Heart left ventricle (tissue), 13 donors: ENCODE results near the gene NDRG4.

Source experiments
- POLR2A ChIP-seq, 2 donors: fragments of 450-650 bp; IDR thresholded peaks; one replicate each; pipeline ENCODE4 v1.6.1; 2017; ENCODE audit warnings: antibody characterized with exemption in 2 of 2, mild to moderate bottlenecking in 2 of 2, moderate library complexity in 2 of 2
- TF ChIP-seq, protein P1 (sequence below), 12 donors: fragments of 200-600 bp; sonication (generic) in 4 of 12; IDR thresholded peaks; one replicate each; pipeline versions ENCODE4 v1.5.0 to v1.8.0; 2018 to 2022; ENCODE audit warnings: antibody characterized with exemption in 12 of 12, mild to moderate bottlenecking in 5 of 12
- donor health status: ischemic (EF 13 %, LVEDD 7.1; RV severe dilation, severe dysfunction).
- donor health status: DM: no; HTN: yes; CAD: no.
- donor health status: DM: no; HTN: no; CAD: no.
- donor health status: ischemic (EF 25% LVEDD 6.9; RV normal size, moderate dysfunction).
- donor health status: ischemic (EF 25% LVEDD 5.7; RV mildly dilated, moderate dysfunction).
- donor health status: ischemic (EF 35%, LVEDD 5.7; RV mildly dilated, moderate dysfunction).
- donor health status: nonischemic (EF 11% LVEDD 7.7; RV severe dilation, severe dysfunction).
- donor health status: DM: yes; HTN: yes; CAD: no.
- donor health status: PGD.
- donor health status: ischemic (EF 29% LVEDD 5.4; RV normal size, mild dysfunction).
- donor health status: nonischemic (EF 23%, LVEDD 6.1; RV moderate dilation, normal function).

DNA sequence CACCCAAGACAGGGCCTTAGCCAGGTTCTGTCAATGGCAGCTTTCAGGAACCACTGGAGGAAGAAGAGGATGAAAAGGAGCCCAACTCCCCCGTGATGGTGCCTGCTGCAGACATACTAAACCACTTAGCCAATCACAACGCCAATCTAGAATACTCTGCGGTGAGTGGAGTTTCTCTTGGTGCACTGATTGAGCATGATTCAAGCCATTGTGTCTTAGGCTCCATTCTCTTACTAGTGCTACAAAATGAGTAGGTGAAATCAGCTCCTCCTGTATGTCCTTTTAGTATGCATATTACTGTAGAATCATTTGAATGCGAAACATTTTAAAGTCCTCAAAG, 16.8 kb downstream of the NDRG4 start:
- TF ChIP-seq, protein P1, sequence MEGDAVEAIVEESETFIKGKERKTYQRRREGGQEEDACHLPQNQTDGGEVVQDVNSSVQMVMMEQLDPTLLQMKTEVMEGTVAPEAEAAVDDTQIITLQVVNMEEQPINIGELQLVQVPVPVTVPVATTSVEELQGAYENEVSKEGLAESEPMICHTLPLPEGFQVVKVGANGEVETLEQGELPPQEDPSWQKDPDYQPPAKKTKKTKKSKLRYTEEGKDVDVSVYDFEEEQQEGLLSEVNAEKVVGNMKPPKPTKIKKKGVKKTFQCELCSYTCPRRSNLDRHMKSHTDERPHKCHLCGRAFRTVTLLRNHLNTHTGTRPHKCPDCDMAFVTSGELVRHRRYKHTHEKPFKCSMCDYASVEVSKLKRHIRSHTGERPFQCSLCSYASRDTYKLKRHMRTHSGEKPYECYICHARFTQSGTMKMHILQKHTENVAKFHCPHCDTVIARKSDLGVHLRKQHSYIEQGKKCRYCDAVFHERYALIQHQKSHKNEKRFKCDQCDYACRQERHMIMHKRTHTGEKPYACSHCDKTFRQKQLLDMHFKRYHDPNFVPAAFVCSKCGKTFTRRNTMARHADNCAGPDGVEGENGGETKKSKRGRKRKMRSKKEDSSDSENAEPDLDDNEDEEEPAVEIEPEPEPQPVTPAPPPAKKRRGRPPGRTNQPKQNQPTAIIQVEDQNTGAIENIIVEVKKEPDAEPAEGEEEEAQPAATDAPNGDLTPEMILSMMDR (IDR thresholded peaks at IDR 0.05) = no peak
- TF ChIP-seq POLR2A (IDR thresholded peaks at IDR 0.05) = no peak
